Lung microvascular endothelial cell (primary cell): ENCODE results near the gene LUZP1. TPM values are rescaled to one million over a fixed set of nuclear protein-coding genes. Genes with fewer than 3 reads are reported as not detected.
A peak's percentile ranks its signal among the peaks of the same experiment; 100 is the strongest.

Source experiments
- DNase-seq, 2 donors: peaks; one replicate each; pipeline versions ENCODE4 v3.0.0 to v3.0.0-alpha.2; 2010; ENCODE audit warnings: low read depth in 2 of 2
- total RNA-seq: library from RNA; depleted of rRNA; stranded (reverse); fragments of >200 nt; gene quantifications from 2 replicates; pipeline ENCODE4 v1.2.1, GENCODE V29; 2014

LUZP1 gene
- total RNA-seq, 1 donor from 2014 or later, result 30.4 TPM

DNA sequence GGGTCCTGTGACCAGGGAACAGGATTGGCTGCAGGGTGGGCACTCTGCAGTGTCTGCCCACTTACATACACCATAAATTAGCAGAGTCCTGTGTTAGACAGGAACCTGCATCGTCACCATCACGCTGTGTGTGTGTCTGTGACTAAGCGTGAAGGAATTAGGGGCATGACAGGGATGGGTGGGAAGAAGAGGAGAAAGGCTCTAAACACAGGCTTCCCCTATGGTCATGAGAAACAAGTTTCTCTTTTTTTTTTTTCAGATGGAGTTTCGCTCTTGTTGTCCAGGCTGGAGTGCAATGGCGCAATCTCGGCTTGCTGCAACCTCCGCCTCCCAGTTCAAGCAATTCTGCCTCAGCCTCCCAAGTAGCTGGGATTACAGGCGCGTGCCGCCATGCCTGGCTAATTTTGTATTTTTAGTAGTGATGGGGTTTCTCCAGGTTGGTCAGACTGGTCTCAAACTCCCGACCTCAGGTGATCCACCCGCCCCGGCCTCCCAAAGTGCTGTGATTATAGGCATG is 20.3 kb upstream of the LUZP1 start:
- peak; percentile 85 to 98 for DNase-seq

- no peak for DNase-seq
Measured at GRCh38 chr1:23188434-23188884, 19.8 kb upstream of the LUZP1 start.

- DNase-seq, result no peak
Measured at GRCh38 chr1:23187637-23188036, 19.0 kb upstream of the LUZP1 start.

- no peak for DNase-seq
Measured at GRCh38 chr1:23185381-23185780, 16.7 kb upstream of the LUZP1 start.

- DNase-seq, result peak; percentile 55 to 57
Measured at GRCh38 chr1:23184212-23184934, 15.7 kb upstream of the LUZP1 start.

DNA sequence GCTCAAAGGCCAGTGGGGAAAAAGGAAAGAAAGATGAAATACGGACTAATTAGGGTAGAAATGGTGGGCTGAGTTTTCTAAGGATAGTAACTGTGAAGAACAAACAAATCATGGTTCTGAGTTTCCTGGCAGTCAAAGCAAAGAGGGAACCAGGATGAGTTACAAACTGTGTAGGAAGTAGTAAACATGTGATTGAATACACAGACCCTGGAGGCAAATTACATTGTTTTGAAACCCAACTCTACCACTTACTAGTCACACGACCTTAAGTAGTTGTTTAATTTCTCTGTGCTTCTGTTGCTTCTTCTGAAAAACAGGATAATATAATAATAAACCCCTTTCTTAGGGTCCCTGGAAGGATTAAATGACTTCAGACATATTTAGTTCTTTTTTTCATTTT is 11.2 kb upstream of the LUZP1 start:
- DNase-seq, result no peak

DNA sequence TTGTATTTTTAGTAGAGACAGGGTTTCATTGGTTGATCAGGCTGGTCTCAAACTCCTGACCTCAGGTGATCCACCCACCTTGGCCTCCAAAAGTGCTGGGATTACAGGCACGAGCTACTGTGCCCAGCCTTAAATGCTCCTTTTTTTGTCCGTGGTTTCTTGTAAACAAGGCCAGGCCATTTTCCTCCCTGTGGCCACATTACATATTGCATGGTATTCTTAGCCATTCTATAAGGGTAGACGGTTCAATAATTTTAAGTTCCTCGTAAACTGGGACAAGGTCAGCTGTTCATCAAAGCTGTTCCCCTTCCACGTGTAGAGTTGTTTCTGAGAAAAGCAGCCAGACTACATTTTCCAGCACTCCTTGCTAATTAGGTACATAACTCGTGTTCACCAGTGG is 10.3 kb upstream of the LUZP1 start:
- peak; percentile 48 to 56 for DNase-seq

DNA sequence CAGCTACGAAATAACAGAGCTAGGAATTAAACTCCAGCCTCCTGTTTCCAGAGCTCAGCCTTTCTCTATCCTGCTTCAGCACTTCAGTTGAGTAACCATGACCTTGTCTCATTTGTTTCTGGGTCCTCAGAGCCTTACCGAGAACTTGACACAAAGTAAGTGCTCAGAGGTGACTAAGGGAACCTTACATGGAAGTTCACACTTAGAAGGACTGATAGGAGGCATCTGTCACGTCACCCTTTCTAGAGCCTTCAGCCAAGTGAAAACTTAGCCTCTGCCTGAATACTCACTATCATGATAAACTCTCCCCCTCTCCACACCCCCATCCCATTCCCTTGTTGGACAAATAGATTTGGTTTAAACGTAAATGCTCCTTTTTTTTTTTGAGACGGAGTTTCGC is 9.8 kb upstream of the LUZP1 start:
- peak in 1 of 2 donors; percentile 38 for DNase-seq

DNA sequence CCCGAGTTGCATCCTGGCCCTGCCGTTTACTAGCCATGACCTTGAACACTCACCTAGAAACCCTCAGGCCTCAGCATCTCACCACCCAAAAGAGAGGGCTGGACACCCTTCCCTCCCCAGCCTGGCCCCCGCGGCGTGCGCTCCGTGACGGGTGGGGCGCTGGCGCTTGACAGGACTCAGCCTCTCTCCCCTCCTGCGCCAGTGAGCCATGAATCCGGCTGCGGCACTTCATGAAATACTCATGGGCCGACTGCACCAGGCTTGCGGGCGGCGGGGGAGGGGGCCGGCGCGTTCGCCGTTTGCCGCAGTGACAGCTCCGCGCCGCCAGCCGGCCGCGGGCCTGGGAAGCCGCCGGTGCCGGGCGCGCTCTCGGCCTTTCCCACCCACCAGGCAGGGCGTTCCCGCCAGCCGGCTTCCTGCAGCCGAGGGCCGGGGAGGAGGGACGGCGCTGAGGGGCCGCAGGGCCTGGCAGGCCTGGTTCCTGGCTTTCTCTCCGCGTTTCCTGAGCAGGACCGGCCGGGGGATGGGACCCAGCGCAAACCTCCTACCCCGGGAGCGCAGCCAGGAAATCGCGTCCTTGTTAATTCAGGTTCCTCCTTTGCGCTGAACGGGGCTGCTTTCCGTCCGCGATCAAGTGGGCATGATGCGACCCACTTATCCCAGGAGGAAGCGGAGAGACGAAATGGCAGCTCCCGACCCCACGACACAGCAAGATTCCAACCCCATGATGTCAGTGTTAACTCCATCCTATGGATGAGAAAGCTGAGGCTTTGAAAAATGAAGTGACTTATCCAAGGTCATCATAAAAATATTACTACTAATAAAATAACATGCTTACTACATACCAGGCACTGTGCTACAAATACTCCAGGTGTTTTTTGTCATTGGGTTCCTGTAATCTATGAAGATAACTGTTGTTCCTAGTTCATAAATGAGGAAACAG is 9.1 kb upstream of the LUZP1 start:
- peak; percentile 95 to 97 for DNase-seq

DNA sequence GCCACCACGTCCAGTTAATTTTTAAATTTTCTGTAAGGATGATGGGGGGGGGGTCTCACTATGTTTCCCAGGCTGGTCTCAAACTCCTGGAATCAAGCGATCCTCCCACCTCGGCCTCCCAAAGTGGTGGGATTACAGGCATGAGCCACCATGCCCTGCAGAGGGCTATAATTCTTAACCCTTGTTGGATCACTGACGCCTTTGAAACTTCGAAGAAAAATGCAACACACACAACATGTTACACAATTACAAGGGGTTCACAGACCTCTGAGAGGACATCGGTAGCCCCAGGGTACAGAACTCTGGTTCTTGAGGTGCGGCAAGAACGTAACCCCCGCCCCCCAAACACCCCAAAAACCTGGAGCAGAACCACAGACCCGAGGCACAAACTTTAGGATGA is 8.4 kb upstream of the LUZP1 start:
- no peak for DNase-seq

- no peak for DNase-seq
Measured at GRCh38 chr1:23174426-23175110, 5.9 kb upstream of the LUZP1 start.

DNA sequence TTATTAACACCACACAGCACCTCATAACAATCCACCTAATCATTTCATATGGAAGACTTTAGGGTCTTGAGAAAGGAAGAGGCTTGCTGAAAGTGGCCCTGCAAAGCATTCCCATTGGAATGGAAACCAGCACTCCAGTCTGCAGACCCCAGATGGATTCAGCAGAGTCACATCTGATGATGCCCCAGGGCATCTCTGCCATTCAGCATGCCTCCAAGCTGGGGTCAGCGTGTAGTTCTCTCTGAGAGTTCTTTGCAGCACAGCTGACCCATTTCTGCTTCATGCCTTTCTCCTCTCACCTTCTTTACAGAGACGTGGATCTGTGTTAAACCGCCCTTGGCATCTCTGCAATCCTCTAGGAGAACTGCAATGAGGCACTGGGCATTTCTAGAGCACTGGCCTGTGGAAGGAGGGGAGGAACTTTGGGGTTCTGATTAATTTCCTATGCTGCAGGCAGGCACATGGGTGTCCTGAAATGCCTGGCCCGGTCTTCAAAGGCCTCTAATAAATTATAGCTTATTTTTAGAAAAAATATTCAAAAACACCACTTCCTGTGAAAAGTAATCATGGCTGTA is 2.6 kb upstream of the LUZP1 start:
- no peak for DNase-seq

- peak; percentile 87 to 89 for DNase-seq
Measured at GRCh38 chr1:23169727-23170335, 1.2 kb upstream of the LUZP1 start.

DNA sequence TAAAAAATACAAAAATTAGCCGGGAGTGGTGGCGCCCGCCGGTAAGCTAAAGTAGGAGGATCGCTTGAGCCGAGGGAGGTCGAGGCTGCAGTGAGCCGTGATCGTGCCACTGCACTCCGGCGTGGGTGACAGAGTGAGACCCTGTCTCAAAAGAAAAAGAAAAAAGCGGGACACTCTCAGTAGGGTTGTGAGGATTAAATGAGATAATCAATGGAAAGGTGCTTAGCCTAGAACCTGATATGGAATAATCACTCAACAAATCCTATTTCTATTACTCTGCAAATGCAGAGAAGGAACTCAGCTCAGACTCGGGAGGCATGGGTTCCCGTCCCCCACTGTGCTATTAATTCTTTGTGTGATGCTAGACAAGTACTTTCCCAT is 529 bp upstream of the LUZP1 start:
- no peak for DNase-seq

DNA sequence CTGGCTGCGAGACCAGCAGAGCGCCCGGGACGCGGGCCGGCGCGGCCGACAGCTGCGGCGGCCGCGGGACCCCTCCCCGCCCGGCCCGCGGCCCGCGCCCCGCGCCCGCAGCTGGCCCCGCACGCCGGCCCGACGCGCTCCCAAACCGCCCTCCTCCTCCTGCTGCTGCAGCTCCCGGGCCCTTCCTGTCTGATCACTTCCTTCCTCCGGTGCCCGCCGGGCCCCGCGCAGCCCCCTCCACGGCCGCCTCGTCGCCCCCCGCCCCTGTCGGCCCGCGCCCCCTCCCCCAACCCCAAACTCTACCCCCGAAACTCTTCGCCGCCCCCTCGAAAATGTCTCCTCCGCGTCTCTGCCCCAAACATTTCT is 594 bp downstream of the LUZP1 start:
- peak; percentile 55 to 65 for DNase-seq

GRCh38 chr1:23167353-23168078 is 1.1 kb downstream of the LUZP1 start:
- DNase-seq, result peak; percentile 27 to 40

DNA sequence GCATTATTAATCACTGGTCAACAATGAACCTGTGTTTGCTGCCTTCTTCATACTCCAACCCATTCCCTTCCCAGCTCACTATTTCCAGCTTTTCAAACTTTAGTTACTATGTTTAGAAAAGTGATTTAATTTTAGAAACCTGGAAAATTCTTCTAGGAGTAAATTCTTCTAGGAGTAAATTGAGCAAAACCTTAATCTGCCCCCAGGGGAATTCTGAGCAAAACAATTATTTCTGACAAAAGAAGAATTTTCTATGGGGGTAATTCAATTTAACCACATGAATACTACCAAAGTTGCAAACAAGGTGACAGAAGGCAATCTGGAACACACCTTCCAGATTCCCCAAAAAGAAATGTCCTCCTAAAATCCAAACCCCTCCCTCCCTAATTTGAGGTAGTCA is 1.8 kb downstream of the LUZP1 start:
- DNase-seq, result no peak

- no peak for DNase-seq
Measured at GRCh38 chr1:23163395-23163794, 5.3 kb downstream of the LUZP1 start.

DNA sequence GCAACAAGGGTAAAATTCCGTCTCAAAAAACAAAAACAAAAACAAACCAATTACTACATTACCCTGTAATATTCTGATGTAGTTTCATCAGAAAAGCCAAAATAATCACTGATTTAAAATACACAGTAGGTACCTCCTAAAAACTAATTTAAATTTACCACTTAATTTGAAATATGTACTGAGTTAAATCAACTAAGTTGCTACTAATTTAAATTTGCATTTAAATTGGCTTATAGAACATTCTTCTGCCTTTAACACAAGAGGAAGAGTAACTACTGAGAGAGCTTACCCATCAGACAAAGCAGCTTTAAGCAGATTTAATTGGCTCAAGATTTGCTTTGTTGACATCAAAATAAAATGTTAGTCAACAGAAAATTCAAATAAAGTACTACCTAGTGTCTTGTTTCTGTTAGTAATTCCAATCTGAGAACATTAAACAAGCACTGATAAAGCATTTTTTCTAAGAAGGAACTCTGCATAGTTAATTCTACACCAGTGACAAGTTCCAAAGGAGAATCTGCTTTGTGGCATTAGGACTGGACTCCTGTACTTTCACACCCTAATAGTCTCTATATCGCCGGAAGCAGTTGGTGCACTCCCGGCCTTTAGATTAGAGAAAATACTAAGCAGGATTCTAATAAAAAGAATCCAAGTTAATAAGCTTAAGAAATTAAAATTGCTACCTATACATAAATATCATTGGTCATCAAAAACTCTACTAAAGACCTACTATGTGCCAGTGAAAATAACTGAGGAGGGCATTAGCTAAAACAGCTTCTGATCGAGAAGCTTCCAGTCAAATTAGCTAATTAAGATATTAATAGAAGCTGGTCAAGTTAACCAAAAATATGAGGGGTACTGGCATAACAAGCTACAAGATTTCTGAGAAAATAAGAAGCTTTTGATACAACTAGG is 8.4 kb downstream of the LUZP1 start:
- no peak for DNase-seq
